GM21526 (cell line): ENCODE data around the gene PXDC1.

ENCODE experiments used
- ATAC-seq: cut with Tn5 transposase; IDR thresholded peaks from one replicate; pipeline ENCODE4 v1.9.1; 2021; ENCODE audit warnings: moderate library complexity; ENCODE audit not compliant: unreplicated experiment, low FRiP score

Gene PXDC1

GRCh38 chr6:3719462-3720308 is 31.8 kb downstream of the PXDC1 start:
- no peak for ATAC-seq

- ATAC-seq, result no peak
Measured at GRCh38 chr6:3718407-3718806, 33.1 kb downstream of the PXDC1 start.

GRCh38 chr6:3715285-3715684 is 36.2 kb downstream of the PXDC1 start:
- no peak for ATAC-seq

GRCh38 chr6:3714768-3715167 is 36.7 kb downstream of the PXDC1 start:
- ATAC-seq, result no peak

- no peak for ATAC-seq
Measured at GRCh38 chr6:3714111-3714510, 37.4 kb downstream of the PXDC1 start.

- ATAC-seq, result no peak
Measured at GRCh38 chr6:3712827-3713665, 38.5 kb downstream of the PXDC1 start.

GRCh38 chr6:3711776-3712175 is 39.7 kb downstream of the PXDC1 start:
- no peak for ATAC-seq

- no peak for ATAC-seq
Measured at GRCh38 chr6:3710403-3710802, 41.1 kb downstream of the PXDC1 start.

DNA sequence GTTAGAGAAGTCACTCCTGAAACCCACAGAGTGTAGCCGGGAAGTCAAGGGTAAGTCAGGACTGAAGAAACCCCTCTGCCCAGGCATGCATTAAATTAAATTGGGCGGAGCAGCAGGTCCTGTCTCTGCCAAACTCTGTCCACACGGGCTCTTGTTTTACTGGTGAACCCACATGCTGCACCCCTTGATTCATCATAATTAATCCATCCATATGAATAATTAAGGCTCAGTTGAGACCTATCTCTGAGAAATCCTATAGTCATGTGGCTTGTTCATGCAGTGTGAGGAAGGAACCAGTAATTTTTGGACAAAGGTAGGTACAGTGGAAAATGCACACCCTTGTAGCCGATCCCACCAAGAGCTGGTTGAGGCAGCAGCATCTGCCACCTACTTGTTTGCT is 43.0 kb downstream of the PXDC1 start:
- ATAC-seq, result no peak

DNA sequence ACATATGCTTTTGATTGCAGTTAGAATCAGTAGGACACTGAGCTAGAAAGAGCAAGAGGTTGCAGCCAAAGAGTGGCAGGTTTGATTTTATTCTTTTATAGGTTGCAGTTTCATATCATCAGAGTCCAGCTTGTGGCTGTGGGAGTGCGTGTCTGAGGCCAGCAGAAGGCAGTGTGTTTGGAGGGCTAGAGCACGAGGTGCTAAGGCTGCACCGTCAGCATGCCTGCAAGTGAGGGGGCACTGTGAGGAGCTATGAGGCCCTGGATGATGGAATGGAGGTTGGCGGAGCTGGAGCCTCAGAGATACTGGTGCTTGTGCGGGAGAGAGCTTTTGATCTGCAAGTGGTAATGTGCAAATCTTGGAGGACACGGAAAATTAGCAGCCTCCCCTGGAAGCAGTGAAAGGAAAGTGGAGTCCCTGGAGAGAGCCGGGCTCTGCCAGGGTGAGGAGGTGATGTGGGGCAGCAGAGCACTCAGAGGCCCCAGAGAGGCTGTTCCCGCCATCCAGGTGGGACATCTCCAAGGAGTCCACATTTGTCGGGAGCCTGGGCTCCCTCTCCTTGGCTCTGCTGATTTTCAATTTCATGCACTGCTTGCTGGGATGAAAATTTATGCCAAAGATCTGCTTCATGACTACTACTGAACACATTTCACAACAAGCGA is 43.6 kb downstream of the PXDC1 start:
- ATAC-seq, result no peak

GRCh38 chr6:3707024-3707423 is 44.5 kb downstream of the PXDC1 start:
- no peak for ATAC-seq

GRCh38 chr6:3706547-3706946 is 45.0 kb downstream of the PXDC1 start:
- no peak for ATAC-seq

DNA sequence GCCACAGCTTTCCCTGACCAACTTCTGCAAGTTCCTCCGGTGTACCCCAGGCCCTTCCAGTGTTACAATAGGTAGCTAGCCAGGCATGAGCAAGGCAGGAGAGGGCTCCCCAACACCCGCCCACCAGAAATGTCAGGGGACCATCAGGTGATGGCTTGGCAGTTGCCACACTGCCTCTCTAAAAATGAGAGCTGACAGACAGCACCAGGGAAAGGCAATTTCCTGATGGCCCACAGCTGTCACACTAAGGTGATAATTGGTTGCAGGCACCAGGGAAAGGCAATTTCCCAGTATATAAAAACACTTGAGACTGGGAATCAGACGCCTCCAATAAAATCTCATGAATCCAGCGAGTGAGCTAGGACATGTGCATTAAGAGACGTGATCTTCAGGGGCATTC is 49.9 kb downstream of the PXDC1 start:
- no peak for ATAC-seq

- ATAC-seq, result no peak
Measured at GRCh38 chr6:3699231-3699630, 52.3 kb downstream of the PXDC1 start.

DNA sequence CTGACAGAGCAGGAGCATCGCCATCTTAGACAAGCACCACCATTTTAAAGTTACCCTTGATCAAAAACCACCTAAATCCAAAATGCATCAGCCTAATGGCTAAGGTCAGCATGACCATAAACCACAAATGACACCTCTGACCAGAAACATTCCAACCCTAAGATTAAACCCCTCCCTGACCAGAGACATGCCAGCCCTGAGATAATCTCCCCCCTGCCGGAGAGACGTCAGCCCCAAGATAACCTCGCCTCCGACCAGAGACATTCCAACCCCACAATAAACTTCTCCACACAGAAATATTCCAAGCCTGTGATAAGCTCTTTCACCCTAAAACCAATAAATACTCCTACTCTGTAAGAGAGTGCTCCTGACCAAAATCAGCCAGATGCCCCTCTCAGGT is 53.5 kb downstream of the PXDC1 start:
- no peak for ATAC-seq

GRCh38 chr6:3697609-3698008 is 53.9 kb downstream of the PXDC1 start:
- ATAC-seq, result no peak

DNA sequence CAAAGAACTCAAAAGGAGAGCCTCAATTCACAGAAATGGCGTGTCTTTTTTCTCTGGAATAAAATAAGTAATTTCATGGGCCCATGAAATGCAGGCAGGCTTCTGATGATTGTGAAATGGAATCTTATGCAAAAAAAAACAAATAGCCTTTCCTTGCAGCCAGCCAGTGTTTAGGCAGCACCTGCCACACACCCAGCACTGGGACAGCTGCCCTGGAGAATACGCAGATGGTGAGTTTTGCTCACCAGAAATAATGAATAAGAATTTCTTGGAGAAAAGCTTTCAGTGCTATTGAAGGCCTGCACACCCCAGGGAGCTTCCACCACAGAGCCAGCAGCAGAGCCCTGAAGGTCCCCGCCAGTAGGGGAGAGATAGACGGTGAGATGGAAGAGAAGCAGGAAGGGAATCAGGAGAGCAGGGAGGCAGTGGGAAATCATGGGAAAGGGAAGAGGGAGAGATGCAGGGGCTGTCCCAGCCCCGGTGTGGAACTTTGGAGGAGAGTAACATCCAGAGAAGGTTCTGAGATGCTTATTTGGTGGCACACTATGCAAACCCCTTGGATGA is 54.9 kb downstream of the PXDC1 start:
- ATAC-seq, result no peak

GRCh38 chr6:3695065-3695817 is 56.3 kb downstream of the PXDC1 start:
- ATAC-seq, result no peak

DNA sequence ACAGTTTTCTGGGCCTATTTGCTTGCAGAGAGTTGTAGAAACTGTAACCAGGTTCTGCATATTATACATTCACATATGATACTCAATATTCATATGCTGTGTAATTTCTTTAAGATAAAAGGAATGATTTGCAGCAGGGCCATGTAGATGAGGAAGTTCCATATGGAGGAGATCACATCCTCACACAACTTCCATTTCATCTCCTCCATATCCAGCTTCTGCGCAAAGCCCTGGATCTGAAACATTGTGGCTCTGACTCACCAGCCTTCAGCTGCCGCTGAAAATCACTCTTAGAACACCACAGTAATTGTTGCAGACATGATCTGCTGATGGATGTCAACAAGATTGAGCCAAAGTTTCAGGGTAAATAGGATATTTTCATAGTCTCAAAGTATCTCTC is 57.7 kb downstream of the PXDC1 start:
- ATAC-seq, result no peak

DNA sequence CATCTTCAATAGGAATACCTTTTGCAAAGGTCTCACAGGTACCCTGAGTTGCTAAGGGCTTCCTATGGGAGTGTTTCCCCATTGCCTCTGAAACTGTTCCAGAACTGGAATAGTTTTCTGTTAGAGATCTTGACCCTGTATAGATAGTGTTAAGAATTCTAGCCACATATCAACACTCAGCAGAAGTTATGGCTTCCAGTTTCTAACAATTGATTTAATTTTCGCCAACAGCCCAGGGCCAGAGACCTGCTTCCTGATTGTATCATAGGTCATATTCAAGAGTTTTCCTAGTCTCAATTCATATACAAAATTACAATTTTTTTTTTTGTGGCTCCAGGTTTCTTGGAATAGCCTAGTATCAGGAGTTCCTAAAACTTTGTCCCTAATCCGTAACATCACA is 61.0 kb downstream of the PXDC1 start:
- no peak for ATAC-seq
